ENCODE measurements around the gene DNAJA4.

DNA sequence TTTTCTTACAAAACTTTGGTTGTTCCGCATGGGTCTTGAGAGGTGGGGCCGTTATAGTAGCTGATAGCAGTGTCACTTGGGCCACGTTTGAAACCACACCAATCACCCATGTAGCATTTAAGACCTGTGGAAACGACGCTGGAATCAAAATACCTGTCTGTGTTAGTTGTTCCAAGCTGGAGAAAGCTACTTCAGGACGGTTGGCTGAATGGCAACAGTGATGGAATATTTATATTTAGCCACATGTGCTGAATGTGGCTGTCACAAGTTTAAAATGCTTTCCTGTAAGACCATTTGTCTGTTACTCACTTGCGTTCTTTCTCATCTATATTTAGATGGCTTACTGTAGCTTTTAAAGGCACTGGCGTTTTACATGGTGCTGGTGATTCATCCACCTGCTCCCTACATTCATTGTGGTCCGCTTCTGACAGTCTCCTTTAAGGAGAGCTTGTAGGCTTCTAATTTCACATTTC is 1.4 kb downstream of the DNAJA4 start:
- TF ChIP-seq, protein P1, sequence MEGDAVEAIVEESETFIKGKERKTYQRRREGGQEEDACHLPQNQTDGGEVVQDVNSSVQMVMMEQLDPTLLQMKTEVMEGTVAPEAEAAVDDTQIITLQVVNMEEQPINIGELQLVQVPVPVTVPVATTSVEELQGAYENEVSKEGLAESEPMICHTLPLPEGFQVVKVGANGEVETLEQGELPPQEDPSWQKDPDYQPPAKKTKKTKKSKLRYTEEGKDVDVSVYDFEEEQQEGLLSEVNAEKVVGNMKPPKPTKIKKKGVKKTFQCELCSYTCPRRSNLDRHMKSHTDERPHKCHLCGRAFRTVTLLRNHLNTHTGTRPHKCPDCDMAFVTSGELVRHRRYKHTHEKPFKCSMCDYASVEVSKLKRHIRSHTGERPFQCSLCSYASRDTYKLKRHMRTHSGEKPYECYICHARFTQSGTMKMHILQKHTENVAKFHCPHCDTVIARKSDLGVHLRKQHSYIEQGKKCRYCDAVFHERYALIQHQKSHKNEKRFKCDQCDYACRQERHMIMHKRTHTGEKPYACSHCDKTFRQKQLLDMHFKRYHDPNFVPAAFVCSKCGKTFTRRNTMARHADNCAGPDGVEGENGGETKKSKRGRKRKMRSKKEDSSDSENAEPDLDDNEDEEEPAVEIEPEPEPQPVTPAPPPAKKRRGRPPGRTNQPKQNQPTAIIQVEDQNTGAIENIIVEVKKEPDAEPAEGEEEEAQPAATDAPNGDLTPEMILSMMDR (IDR thresholded peaks at IDR 0.05): no peak
- TF ChIP-seq POLR2AphosphoS5 (IDR thresholded peaks at IDR 0.05) (no peak), POLR2A (IDR thresholded peaks at IDR 0.05) (no peak)
